ENCODE data around the gene SLCO2A1. TPM values are rescaled to one million over a fixed set of nuclear protein-coding genes. Genes with fewer than 3 reads are reported as not detected.

The SLCO2A1 gene
- total and polyA plus RNA-seq, 2 experiments from 2014 or later, result 0.22 to 4.8 TPM

- in situ Hi-C loops (cut with MboI), result no loop called here
These were observed 50.2 kb downstream of the SLCO2A1 start for GRCh38 chr3:133979553-133979952.

GRCh38 chr3:133977568-133977967 is 52.2 kb downstream of the SLCO2A1 start:
- H3K36me3 ChIP-seq (ENCODE audit: low read depth), result no peaks in the 10 kb centered on the region
- H3F3A ChIP-seq (ENCODE audit: insufficient read depth), result no peaks in the 10 kb centered on the region
- 88 to 97% methylated on average over 4 of the region's 4 CpGs for WGBS, 2 experiments (ENCODE audit: low coverage in 1 of 2, low lambda C conversion rate in 2 of 2, missing lambda C conversion rate in 2 of 2)
- H3K27ac ChIP-seq, result no peak overlapping the region
- H3K4me1 ChIP-seq (ENCODE audit: insufficient read depth), result no peaks in the 10 kb centered on the region
- H3K4me3 ChIP-seq, result no peak overlapping the region
- H3K79me2 ChIP-seq (ENCODE audit: insufficient read depth), result no peaks in the 10 kb centered on the region
- no peaks in the 10 kb centered on the region for H3K9me2 ChIP-seq (ENCODE audit: insufficient read depth)
- H3K9me3 ChIP-seq (ENCODE audit: low read depth), result no peaks in the 10 kb centered on the region
- no peak for DNase-seq
- no peak for TF ChIP-seq EZH2phosphoT487 (IDR thresholded peaks at IDR 0.05; ENCODE audit: insufficient read depth, low read depth)
- TF ChIP-seq EZH2 (IDR thresholded peaks at IDR 0.05; ENCODE audit: insufficient read depth, poor library complexity, severe bottlenecking), result no peak
- no peaks in the 10 kb centered on the region for H3K27me3 ChIP-seq (replicated peaks; ENCODE audit: insufficient read depth)
- H2AFZ ChIP-seq, result no peak overlapping the region
- no peak overlapping the region for H3K4me2 ChIP-seq (ENCODE audit: unreplicated experiment)
- H3K9ac ChIP-seq, result no peak overlapping the region
- in situ Hi-C loops (cut with MboI), result no loop called here
- H4K20me1 ChIP-seq (ENCODE audit: insufficient read depth), result no peaks in the 10 kb centered on the region

More at GRCh38 chr3:133979553-133979952, 50.2 kb downstream of the SLCO2A1 start:
- TF ChIP-seq EZH2 (IDR thresholded peaks at IDR 0.05; ENCODE audit: insufficient read depth, poor library complexity, severe bottlenecking), result no peak
- no peak for TF ChIP-seq EZH2phosphoT487 (IDR thresholded peaks at IDR 0.05; ENCODE audit: insufficient read depth, low read depth)
- H3K27ac ChIP-seq, result no peak overlapping the region
- H3K4me1 ChIP-seq (ENCODE audit: insufficient read depth), result no peaks in the 10 kb centered on the region
- H3K79me2 ChIP-seq (ENCODE audit: insufficient read depth), result no peaks in the 10 kb centered on the region
- WGBS, 2 experiments (ENCODE audit: low coverage in 1 of 2, low lambda C conversion rate in 2 of 2, missing lambda C conversion rate in 2 of 2), result 81 to 86% methylated on average over 7 of the region's 7 CpGs
- H3K4me3 ChIP-seq, result no peak overlapping the region
- H3K9ac ChIP-seq, result no peak overlapping the region
- H3F3A ChIP-seq (ENCODE audit: insufficient read depth), result no peaks in the 10 kb centered on the region
- H3K4me2 ChIP-seq (ENCODE audit: unreplicated experiment), result no peak overlapping the region
- no peaks in the 10 kb centered on the region for H3K27me3 ChIP-seq (replicated peaks; ENCODE audit: insufficient read depth)
- no peak for DNase-seq
- H3K36me3 ChIP-seq (ENCODE audit: low read depth), result no peaks in the 10 kb centered on the region
- no peaks in the 10 kb centered on the region for H3K9me3 ChIP-seq (ENCODE audit: low read depth)
- H3K9me2 ChIP-seq (ENCODE audit: insufficient read depth), result no peaks in the 10 kb centered on the region
- no peaks in the 10 kb centered on the region for H4K20me1 ChIP-seq (ENCODE audit: insufficient read depth)
- H2AFZ ChIP-seq, result no peak overlapping the region

GRCh38 chr3:133973249-133973980 is 56.3 kb downstream of the SLCO2A1 start:
- peak; percentile 56 for DNase-seq
- no peak overlapping the region for H3K9ac ChIP-seq
- no peaks in the 10 kb centered on the region for H3K27me3 ChIP-seq (replicated peaks; ENCODE audit: insufficient read depth)
- no peak overlapping the region for H3K27ac ChIP-seq
- no peak overlapping the region for H3K4me2 ChIP-seq (ENCODE audit: unreplicated experiment)
- H3K4me3 ChIP-seq, result no peak overlapping the region
- in situ Hi-C loops (cut with MboI), result no loop called here
- no peaks in the 10 kb centered on the region for H3K4me1 ChIP-seq (ENCODE audit: insufficient read depth)
- TF ChIP-seq EZH2phosphoT487 (IDR thresholded peaks at IDR 0.05; ENCODE audit: insufficient read depth, low read depth), result no peak
- TF ChIP-seq EZH2 (IDR thresholded peaks at IDR 0.05; ENCODE audit: insufficient read depth, poor library complexity, severe bottlenecking), result no peak
- no peak overlapping the region for H2AFZ ChIP-seq
- 74 to 78% methylated on average over 8 of the region's 8 CpGs for WGBS, 2 experiments (ENCODE audit: low coverage in 1 of 2, low lambda C conversion rate in 2 of 2, missing lambda C conversion rate in 2 of 2)
- H3K9me3 ChIP-seq (ENCODE audit: low read depth), result no peaks in the 10 kb centered on the region
- H3K36me3 ChIP-seq (ENCODE audit: low read depth), result no peaks in the 10 kb centered on the region
- H3K79me2 ChIP-seq (ENCODE audit: insufficient read depth), result no peaks in the 10 kb centered on the region
- no peaks in the 10 kb centered on the region for H4K20me1 ChIP-seq (ENCODE audit: insufficient read depth)
- no peaks in the 10 kb centered on the region for H3K9me2 ChIP-seq (ENCODE audit: insufficient read depth)
- no peaks in the 10 kb centered on the region for H3F3A ChIP-seq (ENCODE audit: insufficient read depth)

- no peaks in the 10 kb centered on the region for H3K79me2 ChIP-seq (ENCODE audit: insufficient read depth)
- H3K4me2 ChIP-seq (ENCODE audit: unreplicated experiment), result no peak overlapping the region
- in situ Hi-C loops (cut with MboI), result no loop called here
- 94 to 100% methylated on average over 1 of the region's 1 CpG for WGBS, 2 experiments (ENCODE audit: low coverage in 1 of 2, low lambda C conversion rate in 2 of 2, missing lambda C conversion rate in 2 of 2)
- no peak overlapping the region for H3K4me3 ChIP-seq
- no peak overlapping the region for H3K9ac ChIP-seq
- H3K9me2 ChIP-seq (ENCODE audit: insufficient read depth), result no peaks in the 10 kb centered on the region
- no peaks in the 10 kb centered on the region for H3K36me3 ChIP-seq (ENCODE audit: low read depth)
- H3F3A ChIP-seq (ENCODE audit: insufficient read depth), result no peaks in the 10 kb centered on the region
- no peaks in the 10 kb centered on the region for H4K20me1 ChIP-seq (ENCODE audit: insufficient read depth)
- DNase-seq, result no peak
- H3K4me1 ChIP-seq (ENCODE audit: insufficient read depth), result no peaks in the 10 kb centered on the region
- no peak overlapping the region for H3K27ac ChIP-seq
- H2AFZ ChIP-seq, result no peak overlapping the region
- H3K27me3 ChIP-seq (replicated peaks; ENCODE audit: insufficient read depth), result no peaks in the 10 kb centered on the region
- no peaks in the 10 kb centered on the region for H3K9me3 ChIP-seq (ENCODE audit: low read depth)
- TF ChIP-seq EZH2phosphoT487 (IDR thresholded peaks at IDR 0.05; ENCODE audit: insufficient read depth, low read depth), result no peak
- TF ChIP-seq EZH2 (IDR thresholded peaks at IDR 0.05; ENCODE audit: insufficient read depth, poor library complexity, severe bottlenecking), result no peak
These were observed 57.6 kb downstream of the SLCO2A1 start for GRCh38 chr3:133972156-133972555.

All from GM23248 (cell line).